GM23338 (cell line): ENCODE data around the gene ISOC2. TPM values are rescaled to one million over a fixed set of nuclear protein-coding genes. Genes with fewer than 3 reads are reported as not detected.
A peak's percentile ranks its signal among the peaks of the same experiment; 100 is the strongest.

Experiments
- ATAC-seq: fragments of 200-7000 bp; cut with Tn5 transposase; 3 replicates; pipeline ENCODE4 v1.9.1; 2020
- DNase-seq: peaks from one replicate; pipeline ENCODE4 v3.0.0-alpha.2; 2015; ENCODE audit warnings: low spot score
- H2AFZ ChIP-seq: fragments of 200-600 bp; sonication (generic); 2 replicates; pipeline ENCODE4 v1.8.0; 2016; ENCODE audit warnings: antibody characterized with exemption, mild to moderate bottlenecking, moderate library complexity
- H3F3A ChIP-seq: fragments of 200-600 bp; sonication (generic); replicated peaks from 2 replicates; pipeline ENCODE4 v1.8.0; 2017; ENCODE audit warnings: antibody characterized with exemption, mixed run types, low read depth
- H3K27ac ChIP-seq: fragments of 200-600 bp; sonication (generic); 2 replicates; pipeline ENCODE4 v1.6.1; 2016; ENCODE audit warnings: low read depth
- H3K27me3 ChIP-seq: fragments of 200-600 bp; sonication (generic); 2 replicates; pipeline ENCODE4 v1.8.0; 2016; ENCODE audit warnings: mild to moderate bottlenecking, mixed run types, moderate library complexity; ENCODE audit not compliant: insufficient read depth
- H3K36me3 ChIP-seq: fragments of 200-600 bp; sonication (generic); 2 replicates; pipeline ENCODE4 v1.8.0; 2016; ENCODE audit warnings: mild to moderate bottlenecking; ENCODE audit not compliant: insufficient read depth
- H3K4me1 ChIP-seq: fragments of 200-600 bp; sonication (generic); 2 replicates; pipeline ENCODE4 v1.8.0; 2016; ENCODE audit warnings: mild to moderate bottlenecking, moderate library complexity; ENCODE audit not compliant: insufficient read depth
- H3K4me2 ChIP-seq: fragments of 200-600 bp; sonication (generic); 2 replicates; pipeline ENCODE4 v1.7.1; 2017; ENCODE audit warnings: mixed run types
- H3K4me3 ChIP-seq: fragments of 200-600 bp; sonication (generic); 2 replicates; pipeline ENCODE4 v1.6.1; 2016; ENCODE audit warnings: mixed run types
- H3K79me2 ChIP-seq: fragments of 200-600 bp; sonication (generic); replicated peaks from 2 replicates; pipeline ENCODE4 v1.8.0; 2017; ENCODE audit warnings: mild to moderate bottlenecking; ENCODE audit not compliant: insufficient read depth
- H3K9me2 ChIP-seq: fragments of 200-600 bp; sonication (generic); 2 replicates; pipeline ENCODE4 v1.8.0; 2017; ENCODE audit not compliant: insufficient read depth
- H4K20me1 ChIP-seq: fragments of 200-600 bp; sonication (generic); replicated peaks from 2 replicates; pipeline ENCODE4 v1.8.0; 2017; ENCODE audit warnings: mild to moderate bottlenecking; ENCODE audit not compliant: insufficient read depth
- H3K27ac Mint-ChIP-seq: 2 replicates; pipeline ENCODE4 v1.8.0; 2020; ENCODE audit warnings: inconsistent platforms, mild to moderate bottlenecking, moderate library complexity, mixed read lengths
- H3K27me3 Mint-ChIP-seq: 3 replicates; pipeline ENCODE4 v1.8.0; 2022; ENCODE audit warnings: low read depth, mild to moderate bottlenecking, moderate library complexity, mixed read lengths, inconsistent platforms; ENCODE audit not compliant: insufficient read depth, poor library complexity
- H3K36me3 Mint-ChIP-seq: 3 replicates; pipeline ENCODE4 v1.8.0; 2021; ENCODE audit warnings: low read depth, mild to moderate bottlenecking, inconsistent platforms, moderate library complexity, mixed read lengths
- H3K4me1 Mint-ChIP-seq: 3 replicates; pipeline ENCODE4 v1.8.0; 2020; ENCODE audit warnings: mild to moderate bottlenecking, inconsistent platforms, mixed read lengths
- H3K4me3 Mint-ChIP-seq: 3 replicates; pipeline ENCODE4 v1.8.0; 2021; ENCODE audit warnings: moderate library complexity, mild to moderate bottlenecking, inconsistent platforms, mixed read lengths
- H3K9me3 Mint-ChIP-seq: 3 replicates; pipeline ENCODE4 v1.8.0; 2020; ENCODE audit warnings: moderate library complexity, mild to moderate bottlenecking, inconsistent platforms, mixed read lengths
- CREB1 ChIP-seq: fragments of 250-450 bp; sonication (Bioruptor Pico); IDR thresholded peaks from 2 replicates; pipeline ENCODE4 v1.5.0; 2020; ENCODE audit warnings: low read depth, mild to moderate bottlenecking, moderate library complexity
- ETS1 ChIP-seq: IDR thresholded peaks from 2 replicates; pipeline ENCODE4 v1.6.1; 2016; ENCODE audit warnings: antibody characterized with exemption
- EZH2 ChIP-seq: fragments of 200-600 bp; sonication (generic); IDR thresholded peaks from one replicate; pipeline ENCODE4 v1.8.0; 2017; ENCODE audit warnings: antibody characterized with exemption, mild to moderate bottlenecking, low read depth; ENCODE audit not compliant: unreplicated experiment
- NANOG ChIP-seq: IDR thresholded peaks from 2 replicates; pipeline ENCODE4 v1.6.1; 2016; ENCODE audit warnings: antibody characterized with exemption, borderline replicate concordance
- POLR2AphosphoS5 ChIP-seq: IDR thresholded peaks from 2 replicates; pipeline ENCODE4 v1.6.1; 2016; ENCODE audit warnings: antibody characterized with exemption, low read depth
- STAT1 ChIP-seq: IDR thresholded peaks from one replicate; pipeline ENCODE4 v1.6.1; 2016; ENCODE audit warnings: antibody characterized with exemption; ENCODE audit not compliant: unreplicated experiment
- ZNF114 ChIP-seq: fragments of 250-450 bp; sonication (Bioruptor Pico); IDR thresholded peaks from 2 replicates; pipeline ENCODE4 v1.5.0; 2020; ENCODE audit warnings: mild to moderate bottlenecking, moderate library complexity
- ZNF331 ChIP-seq: fragments of 250-450 bp; sonication (Bioruptor Pico); IDR thresholded peaks from 2 replicates; pipeline ENCODE4 v1.5.0; 2020; ENCODE audit warnings: low read depth, mild to moderate bottlenecking, moderate library complexity
- ZNF462 ChIP-seq: fragments of 250-450 bp; sonication (Bioruptor Pico); IDR thresholded peaks from 2 replicates; pipeline ENCODE4 v1.5.0; 2020; ENCODE audit warnings: mild to moderate bottlenecking, moderate library complexity
- polyA plus RNA-seq: library from polyadenylated mRNA; unstranded; fragments of >200 nt; fragmentation: Nextera tagmentation; extraction: Ambion mirVana; gene quantifications from 2 replicates; pipeline ENCODE4 v1.2.1, GENCODE V29; 2016
- total RNA-seq: library from RNA; depleted of rRNA; stranded (reverse); fragments of >200 nt; shearing (Covaris generic); gene quantifications from 2 replicates; pipeline ENCODE4 v1.2.3, GENCODE V29; 2014

The ISOC2 gene
- total and polyA plus RNA-seq, 2 experiments from 2014 or later: 62.6 to 85.2 TPM

- no peak for DNase-seq
Measured at GRCh38 chr19:55464662-55465054, 3.2 kb upstream of the ISOC2 start, which contains the start of gene C19orf85. TSS of gene C19orf85 (minus strand) at chr19:55464751. CDS start at chr19:55464554, 197 bp downstream.

GRCh38 chr19:55464039-55464661 lies 2.7 kb upstream of the ISOC2 start:
- Mint-ChIP-seq H3K36me3 (peaks cover 2% of the 10 kb centered on the region; the same call in 1 of the 3 replicates), H3K27ac (0 out of 2 replicates have a peak overlapping the region, but pooled peaks have one; percentile 14), H3K4me3 (no peak overlapping the region), H3K4me1 (peaks cover 29% of the 10 kb centered on the region), H3K27me3 (peaks cover 21% of the 10 kb centered on the region), H3K9me3 (peaks cover 3% of the 10 kb centered on the region; the same call in 1 of the 3 replicates)
- H3K4me2 ChIP-seq: peak overlapping the region; percentile 71
- peaks cover 14% of the 10 kb centered on the region for H3K79me2 ChIP-seq
- no peak for ATAC-seq
- peaks cover 24% of the 10 kb centered on the region; the same call in 1 of the 2 replicates for H3F3A ChIP-seq
- no peak overlapping the region for H3K27ac ChIP-seq
- TF ChIP-seq EZH2 (no peak), ETS1 (no peak), ZNF331 (no peak), STAT1 (no peak), POLR2AphosphoS5 (no peak), ZNF462 (CRISPR knock-in tag) (no peak), ZNF114 (CRISPR knock-in tag) (no peak)
- H3K4me1 ChIP-seq: peaks cover 22% of the 10 kb centered on the region
- no peaks in the 10 kb centered on the region for H3K9me2 ChIP-seq
- H3K27me3 ChIP-seq: no peaks in the 10 kb centered on the region
- no peaks in the 10 kb centered on the region; the same call in 1 of the 2 replicates for H4K20me1 ChIP-seq
- DNase-seq: no peak
- 0 out of 2 replicates have a peak overlapping the region, but pooled peaks have one; percentile 32 for H3K4me3 ChIP-seq
- H3K36me3 ChIP-seq: no peaks in the 10 kb centered on the region
- H2AFZ ChIP-seq: peak overlapping the region; percentile 76; the same call in 1 of the 2 replicates

More at GRCh38 chr19:55464662-55465054, 3.2 kb upstream of the ISOC2 start, which contains the start of gene C19orf85:
- TF ChIP-seq NANOG (peak; percentile 29; the same call in 1 of the 2 replicates), CREB1 (CRISPR knock-in tag) (no peak)
- Histone ChIP-seq H3K4me3 (0 out of 2 replicates have a peak within 1 kb of the TSS, but pooled peaks have one; percentile 32), H2AFZ (peak within 1 kb of the TSS; percentile 76; the same call in 1 of the 2 replicates), H3K27ac (no peak within 1 kb of the TSS), H3K9me2 (no peaks in the 10 kb centered on the region), H3K27me3 (no peaks in the 10 kb centered on the region), H3K4me1 (peaks cover 22% of the 10 kb centered on the region), H3F3A (peaks cover 24% of the 10 kb centered on the region; the same call in 1 of the 2 replicates), H3K4me2 (peak within 1 kb of the TSS; percentile 71), H3K36me3 (no peaks in the 10 kb centered on the region), H4K20me1 (no peaks in the 10 kb centered on the region; the same call in 1 of the 2 replicates), H3K79me2 (peaks cover 9% of the 10 kb centered on the region)
- Mint-ChIP-seq H3K4me1 (peaks cover 27% of the 10 kb centered on the region), H3K9me3 (peaks cover 3% of the 10 kb centered on the region; the same call in 1 of the 3 replicates), H3K36me3 (peaks cover 2% of the 10 kb centered on the region; the same call in 1 of the 3 replicates), H3K27me3 (peaks cover 21% of the 10 kb centered on the region), H3K27ac (0 out of 2 replicates have a peak within 1 kb of the TSS, but pooled peaks have one; percentile 14), H3K4me3 (no peak within 1 kb of the TSS)
- ATAC-seq: no peak
